Spinal cord (tissue), 10 donors: ENCODE results near the gene CNTN5. TPM values are rescaled to one million over a fixed set of nuclear protein-coding genes. Genes with fewer than 3 reads are reported as not detected.

Source experiments
- DNase-seq, 6 donors: peaks; one replicate each; pipeline versions ENCODE4 v3.0.0 to v3.0.0-alpha.2; 2013 to 2015; ENCODE audit warnings: low spot score in 6 of 6, low read depth in 4 of 6
- H3K27ac ChIP-seq: one replicate; pipeline ENCODE4 v1.5.1; 2013; ENCODE audit warnings: low read depth, low read length, control low read depth
- H3K27me3 ChIP-seq: one replicate; pipeline ENCODE4 v1.6.1; 2013; ENCODE audit warnings: low read length; ENCODE audit not compliant: control insufficient read depth, insufficient read depth
- H3K36me3 ChIP-seq: one replicate; pipeline ENCODE4 v1.6.1; 2013; ENCODE audit warnings: low read length; ENCODE audit not compliant: control insufficient read depth, insufficient read depth
- H3K4me1 ChIP-seq: one replicate; pipeline ENCODE4 v1.6.1; 2013; ENCODE audit warnings: low read length; ENCODE audit not compliant: control insufficient read depth, insufficient read depth
- H3K4me3 ChIP-seq: one replicate; pipeline ENCODE4 v1.5.1; 2013; ENCODE audit warnings: low read depth, low read length, control low read depth
- H3K9me3 ChIP-seq: one replicate; pipeline ENCODE4 v1.6.1; 2013; ENCODE audit warnings: low read length; ENCODE audit not compliant: control insufficient read depth, insufficient read depth
- WGBS: methylation state at CpG from one replicate; pipeline ENCODE4 v1.1.5; 2013; ENCODE audit warnings: missing lambda C conversion rate; ENCODE audit not compliant: insufficient coverage; 5-methylcytosine and 5-hydroxymethylcytosine counted together
- polyA plus RNA-seq, 2 donors: library from polyadenylated mRNA; unstranded; fragments of 120-200 nt; gene quantifications; one replicate each; pipeline ENCODE4 v1.2.1, GENCODE V29; 2013; ENCODE audit not compliant: insufficient read length in 2 of 2
- total RNA-seq, 2 donors: library from RNA; depleted of rRNA in 1 of 2; stranded (reverse); fragments of 120-200 nt in 1 of 2; fragments of >200 nt in 1 of 2; gene quantifications; one replicate each; pipeline versions ENCODE4 v1.2.3 to v1.2.4, GENCODE V29; 2013 to 2014
- donor health status: healthy.

CNTN5 gene
- total and polyA plus RNA-seq, 4 donors, result 8.4 to 24.8 (median 12.0) TPM

- H3K4me1 ChIP-seq, result no peaks in the 10 kb centered on the region
- no peak overlapping the region for H3K4me3 ChIP-seq
Observed at GRCh38 chr11:100308202-100308601, 1287.5 kb downstream of the CNTN5 start.

GRCh38 chr11:100315946-100316345 is 1295.2 kb downstream of the CNTN5 start:
- no CpG with 5 or more reads among the region's 1 CpG for WGBS
- peak in 2 of 6 donors; percentile 34 to 62 for DNase-seq
- H3K27ac ChIP-seq, result no peak overlapping the region

More at GRCh38 chr11:100308202-100308601, 1287.5 kb downstream of the CNTN5 start:
- no CpG with 5 or more reads among the region's 2 CpGs for WGBS
- no peak overlapping the region for H3K27ac ChIP-seq
- no peaks in the 10 kb centered on the region for H3K36me3 ChIP-seq
- H3K27me3 ChIP-seq, result no peaks in the 10 kb centered on the region
- H3K9me3 ChIP-seq, result no peaks in the 10 kb centered on the region
- no peak for DNase-seq

GRCh38 chr11:100316952-100317351 is 1296.2 kb downstream of the CNTN5 start:
- 40% methylated on average over 1 of the region's 3 CpGs for WGBS
- no peak overlapping the region for H3K27ac ChIP-seq
- no peak overlapping the region for H3K4me3 ChIP-seq
- H3K9me3 ChIP-seq, result peaks cover 2% of the 10 kb centered on the region
- H3K4me1 ChIP-seq, result no peaks in the 10 kb centered on the region
- H3K27me3 ChIP-seq, result no peaks in the 10 kb centered on the region
- peak in 1 of 6 donors; percentile 72 for DNase-seq
- H3K36me3 ChIP-seq, result no peaks in the 10 kb centered on the region

More at GRCh38 chr11:100315946-100316345, 1295.2 kb downstream of the CNTN5 start:
- Histone ChIP-seq H3K4me1 (no peaks in the 10 kb centered on the region), H3K9me3 (peaks cover 2% of the 10 kb centered on the region), H3K4me3 (no peak overlapping the region), H3K36me3 (no peaks in the 10 kb centered on the region), H3K27me3 (no peaks in the 10 kb centered on the region)

GRCh38 chr11:100319691-100320090 is 1298.9 kb downstream of the CNTN5 start:
- H3K4me1 ChIP-seq, result no peaks in the 10 kb centered on the region
- H3K9me3 ChIP-seq, result peaks cover 2% of the 10 kb centered on the region
- H3K4me3 ChIP-seq, result no peak overlapping the region
- H3K27me3 ChIP-seq, result no peaks in the 10 kb centered on the region
- H3K36me3 ChIP-seq, result no peaks in the 10 kb centered on the region
- H3K27ac ChIP-seq, result no peak overlapping the region
- DNase-seq, result peak in 1 of 6 donors; percentile 70
- WGBS, result no CpG with 5 or more reads among the region's 3 CpGs

GRCh38 chr11:100328626-100329340 is 1308.0 kb downstream of the CNTN5 start:
- no peaks in the 10 kb centered on the region for H3K4me1 ChIP-seq
- H3K36me3 ChIP-seq, result no peaks in the 10 kb centered on the region
- H3K27ac ChIP-seq, result no peak overlapping the region
- H3K4me3 ChIP-seq, result no peak overlapping the region
- no peak for DNase-seq
- 84% methylated on average over 3 of the region's 4 CpGs for WGBS
- no peaks in the 10 kb centered on the region for H3K9me3 ChIP-seq
- H3K27me3 ChIP-seq, result no peaks in the 10 kb centered on the region

- Histone ChIP-seq H3K4me3 (no peak overlapping the region), H3K27me3 (no peaks in the 10 kb centered on the region), H3K9me3 (no peaks in the 10 kb centered on the region), H3K27ac (no peak overlapping the region), H3K4me1 (no peaks in the 10 kb centered on the region), H3K36me3 (no peaks in the 10 kb centered on the region)
- DNase-seq, result no peak
Observed at GRCh38 chr11:100329352-100329751, 1308.6 kb downstream of the CNTN5 start.

GRCh38 chr11:100336873-100337272 is 1316.1 kb downstream of the CNTN5 start:
- H3K27ac ChIP-seq, result no peak overlapping the region
- H3K36me3 ChIP-seq, result no peaks in the 10 kb centered on the region
- H3K27me3 ChIP-seq, result no peaks in the 10 kb centered on the region
- no peak overlapping the region for H3K4me3 ChIP-seq
- no peaks in the 10 kb centered on the region for H3K9me3 ChIP-seq
- DNase-seq, result peak in 1 of 6 donors; percentile 18
- WGBS, result no CpG with 5 or more reads among the region's 4 CpGs
- H3K4me1 ChIP-seq, result no peaks in the 10 kb centered on the region

GRCh38 chr11:100338144-100338840 is 1317.5 kb downstream of the CNTN5 start:
- Histone ChIP-seq H3K9me3 (no peaks in the 10 kb centered on the region), H3K4me1 (no peaks in the 10 kb centered on the region), H3K27ac (no peak overlapping the region), H3K27me3 (no peaks in the 10 kb centered on the region), H3K4me3 (no peak overlapping the region), H3K36me3 (no peaks in the 10 kb centered on the region)
- no peak for DNase-seq
- WGBS, result 70% methylated on average over 5 of the region's 6 CpGs

GRCh38 chr11:100340466-100341319 is 1319.9 kb downstream of the CNTN5 start:
- no CpG with 5 or more reads among the region's 9 CpGs for WGBS

More at GRCh38 chr11:100340466-100341319, 1319.9 kb downstream of the CNTN5 start:
- H3K36me3 ChIP-seq, result no peaks in the 10 kb centered on the region
- no peak overlapping the region for H3K27ac ChIP-seq
- peak in 2 of 6 donors; percentile 45 to 70 for DNase-seq
- no peaks in the 10 kb centered on the region for H3K9me3 ChIP-seq
- H3K4me3 ChIP-seq, result no peak overlapping the region
- H3K4me1 ChIP-seq, result no peaks in the 10 kb centered on the region
- no peaks in the 10 kb centered on the region for H3K27me3 ChIP-seq
